IPS-NIHi7 (cell line): ENCODE measurements around the gene CECR2.

Source experiments
- DNase-seq: peaks from one replicate; pipeline ENCODE4 v3.0.0; 2012; ENCODE audit warnings: mixed read lengths; ENCODE audit errors: extremely low spot score

Gene CECR2

GRCh38 chr22:17369439-17370025, at the start of gene CECR2:
Gene CECR2, plus strand, starts transcription at chr22:17369460. Its CDS starts 324 bp downstream, at chr22:17369784.
- no peak for DNase-seq

GRCh38 chr22:17319546-17319945, 49.7 kb upstream of the CECR2 start:
- DNase-seq = peak; percentile 51

- no peak for DNase-seq
These were observed 46.7 kb upstream of the CECR2 start for GRCh38 chr22:17322511-17322910.

GRCh38 chr22:17331690-17332089, 37.6 kb upstream of the CECR2 start:
- DNase-seq = no peak

GRCh38 chr22:17332109-17332800, 37.0 kb upstream of the CECR2 start:
- DNase-seq = peak; percentile 9

- peak; percentile 5 for DNase-seq
These were observed 35.2 kb upstream of the CECR2 start for GRCh38 chr22:17334059-17334458.

- DNase-seq = no peak
These were observed 34.3 kb upstream of the CECR2 start for GRCh38 chr22:17334983-17335382.

GRCh38 chr22:17336061-17336460, 33.2 kb upstream of the CECR2 start:
- DNase-seq = no peak

- peak; percentile 4 for DNase-seq
These were observed 31.6 kb upstream of the CECR2 start for GRCh38 chr22:17337639-17338038.

- DNase-seq = peak; percentile 31
These were observed 30.1 kb upstream of the CECR2 start for GRCh38 chr22:17339095-17339693.

- DNase-seq = no peak
These were observed 26.9 kb upstream of the CECR2 start for GRCh38 chr22:17342361-17342760.

- DNase-seq = no peak
These were observed 25.5 kb upstream of the CECR2 start for GRCh38 chr22:17343766-17344165.

- no peak for DNase-seq
These were observed 22.7 kb upstream of the CECR2 start for GRCh38 chr22:17346578-17346977.

GRCh38 chr22:17347724-17348123, 21.5 kb upstream of the CECR2 start:
- DNase-seq = no peak

GRCh38 chr22:17348464-17349103, 20.7 kb upstream of the CECR2 start:
- no peak for DNase-seq

- DNase-seq = no peak
These were observed 20.1 kb upstream of the CECR2 start for GRCh38 chr22:17349172-17349571.

- no peak for DNase-seq
These were observed 19.0 kb upstream of the CECR2 start for GRCh38 chr22:17350292-17350691.

GRCh38 chr22:17352798-17353197, 16.5 kb upstream of the CECR2 start:
- DNase-seq = no peak

GRCh38 chr22:17357688-17358087, 11.6 kb upstream of the CECR2 start:
- no peak for DNase-seq

- DNase-seq = no peak
These were observed 10.8 kb upstream of the CECR2 start for GRCh38 chr22:17358415-17358814.

GRCh38 chr22:17359501-17359900, 9.8 kb upstream of the CECR2 start:
- peak; percentile 18 for DNase-seq

GRCh38 chr22:17366329-17366728, 2.9 kb upstream of the CECR2 start:
- no peak for DNase-seq

GRCh38 chr22:17366830-17367229, 2.4 kb upstream of the CECR2 start:
- peak; percentile 89 for DNase-seq
